Prostate gland (tissue), 2 donors: Measurements from ENCODE around the gene RHOT1.

Experiments used
- CTCF ChIP-seq, 4 experiments: fragments of 200-600 bp in 2 of 4; fragments of 450-650 bp in 2 of 4; sonication (generic) in 2 of 4; IDR thresholded peaks; 1 replicate in 3 of 4; 2 replicates in 1 of 4; pipeline ENCODE4 v1.5.1; 2016 to 2019; ENCODE audit warnings: antibody characterized with exemption in 4 of 4, mild to moderate bottlenecking in 2 of 4, moderate library complexity in 2 of 4
- POLR2A ChIP-seq: fragments of 450-650 bp; IDR thresholded peaks from one replicate; pipeline ENCODE4 v1.6.1; 2016; ENCODE audit warnings: antibody characterized with exemption, mild to moderate bottlenecking

- TF ChIP-seq CTCF (IDR thresholded peaks at IDR 0.05) (no peak), POLR2A (no peak)
Measured at GRCh38 chr17:32118835-32119234, 23.5 kb upstream of the RHOT1 start.
